ENCODE results near the gene BEGAIN.

- TF ChIP-seq CTCF (IDR thresholded peaks at IDR 0.05) (no peak), POLR2A (IDR thresholded peaks at IDR 0.05) (no peak), EP300 (IDR thresholded peaks at IDR 0.05) (no peak)
Observed at GRCh38 chr14:100557658-100558057, 29.6 kb downstream of the BEGAIN start.
